Muscle layer of duodenum (tissue), 2 donors: ENCODE measurements around the gene PLCB3.
"Not testable (repeated sequence)": the region's sequence is repeated elsewhere in the genome, so short reads cannot be mapped to it uniquely, and the experiment has no call there.

Experiments
- H3K27ac ChIP-seq: one replicate; pipeline ENCODE4 v1.7.0; 2013; ENCODE audit warnings: mild to moderate bottlenecking, low read length
- H3K27me3 ChIP-seq: one replicate; pipeline ENCODE4 v1.7.0; 2013; ENCODE audit warnings: low read depth, mild to moderate bottlenecking, control low read depth, low read length
- H3K36me3 ChIP-seq, 2 donors: one replicate each; pipeline ENCODE4 v1.7.0; 2013; ENCODE audit warnings: low read length in 2 of 2, control low read depth in 1 of 2, mild to moderate bottlenecking in 1 of 2; ENCODE audit not compliant: insufficient read depth in 2 of 2, control insufficient read depth in 1 of 2
- H3K4me1 ChIP-seq, 2 donors: one replicate each; pipeline ENCODE4 v1.7.0; 2013; ENCODE audit warnings: low read length in 2 of 2, mild to moderate bottlenecking in 2 of 2, control low read depth in 1 of 2, moderate library complexity in 1 of 2; ENCODE audit not compliant: insufficient read depth in 2 of 2, control insufficient read depth in 1 of 2
- H3K4me3 ChIP-seq, 2 donors: one replicate each; pipeline ENCODE4 v1.7.0; 2013; ENCODE audit warnings: low read length in 2 of 2, low read depth in 1 of 2, mild to moderate bottlenecking in 1 of 2
- H3K9me3 ChIP-seq, 2 donors: one replicate each; pipeline ENCODE4 v1.7.0; 2013; ENCODE audit warnings: low read length in 2 of 2, control low read depth in 1 of 2, mild to moderate bottlenecking in 1 of 2; ENCODE audit not compliant: control insufficient read depth in 1 of 2
- donor health status: healthy.

Gene PLCB3

GRCh38 chr11:64239662-64240434 is 11.5 kb upstream of the PLCB3 start:
- Histone ChIP-seq H3K27ac (peak overlapping the region; percentile 99), H3K36me3 (peaks cover 14 to 19% of the 10 kb centered on the region in 2 donors), H3K4me3 (peak overlapping the region; percentile 72 to 93), H3K27me3 (no peaks in the 10 kb centered on the region), H3K4me1 (peaks cover 17 to 35% of the 10 kb centered on the region in 2 donors), H3K9me3 (no peaks in the 10 kb centered on the region)

- Histone ChIP-seq H3K36me3 (peaks cover 14 to 19% of the 10 kb centered on the region in 2 donors), H3K27me3 (no peaks in the 10 kb centered on the region), H3K4me3 (peak within 1 kb of the TSS; percentile 72 to 93), H3K27ac (peak within 1 kb of the TSS; percentile 99), H3K9me3 (no peaks in the 10 kb centered on the region), H3K4me1 (peaks cover 13 to 36% of the 10 kb centered on the region in 2 donors)
Observed at GRCh38 chr11:64240435-64241240, 10.7 kb upstream of the PLCB3 start, which contains the start of gene FKBP2. TSS of gene FKBP2 (plus strand) at chr11:64241095. CDS start at chr11:64242388, 1,293 bp downstream.

DNA sequence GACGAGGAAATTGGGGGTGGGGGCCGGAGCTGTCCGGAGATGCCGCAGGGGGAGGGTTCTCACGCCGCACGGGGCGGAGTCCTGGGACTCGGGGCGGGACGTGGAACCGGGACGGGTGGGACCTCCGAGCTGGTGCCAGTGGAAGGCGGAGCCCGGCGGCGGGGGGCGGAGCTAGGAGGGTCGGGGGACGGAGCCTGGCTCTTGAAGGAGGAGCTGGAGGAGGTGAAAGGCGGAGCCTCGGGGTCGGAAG is 10.2 kb upstream of the PLCB3 start:
- H3K27ac ChIP-seq = peak overlapping the region; percentile 99
- H3K4me3 ChIP-seq = peak overlapping the region; percentile 37 to 93
- peaks cover 14 to 19% of the 10 kb centered on the region in 2 donors for H3K36me3 ChIP-seq
- H3K4me1 ChIP-seq = peaks cover 13 to 38% of the 10 kb centered on the region in 2 donors
- no peaks in the 10 kb centered on the region for H3K27me3 ChIP-seq
- no peaks in the 10 kb centered on the region for H3K9me3 ChIP-seq

GRCh38 chr11:64241491-64242374 is 9.6 kb upstream of the PLCB3 start:
- peaks cover 14 to 19% of the 10 kb centered on the region in 2 donors for H3K36me3 ChIP-seq
- H3K4me1 ChIP-seq = peaks cover 13 to 39% of the 10 kb centered on the region in 2 donors
- peak overlapping the region; percentile 65 to 93 for H3K4me3 ChIP-seq
- no peaks in the 10 kb centered on the region for H3K9me3 ChIP-seq
- H3K27me3 ChIP-seq = no peaks in the 10 kb centered on the region
- peak overlapping the region; percentile 60 for H3K27ac ChIP-seq

- Histone ChIP-seq H3K4me3 (no peak overlapping the region), H3K27me3 (no peaks in the 10 kb centered on the region), H3K4me1 (peaks cover 5 to 49% of the 10 kb centered on the region in 2 donors), H3K9me3 (no peaks in the 10 kb centered on the region), H3K36me3 (peaks cover 6% of the 10 kb centered on the region in 2 donors), H3K27ac (no peak overlapping the region)
Observed at GRCh38 chr11:64243236-64243854, 8.0 kb upstream of the PLCB3 start.

DNA sequence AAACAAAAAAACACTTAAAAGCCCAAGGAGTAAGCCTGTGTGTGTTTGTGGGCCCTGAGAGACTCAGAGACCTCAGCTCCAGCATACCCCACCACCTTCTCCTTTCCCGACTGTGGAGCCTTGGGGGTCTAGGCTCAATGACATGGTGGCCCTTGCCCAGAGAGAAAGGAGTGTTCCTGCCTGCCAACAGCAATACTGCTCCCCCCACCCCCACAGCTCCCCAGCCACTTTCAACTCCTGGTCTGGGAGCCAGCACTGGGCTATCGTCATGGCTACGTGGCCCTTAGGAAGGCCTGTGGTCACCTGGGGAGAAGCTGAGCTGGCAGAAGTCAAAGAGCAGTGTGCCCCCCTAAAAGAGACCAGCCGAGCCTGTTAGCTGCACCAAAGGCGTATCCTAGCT is 7.2 kb upstream of the PLCB3 start:
- Histone ChIP-seq H3K36me3 (no peaks in the 10 kb centered on the region), H3K27ac (no peak overlapping the region), H3K4me1 (peaks cover 5 to 49% of the 10 kb centered on the region in 2 donors), H3K27me3 (no peaks in the 10 kb centered on the region), H3K4me3 (no peak overlapping the region), H3K9me3 (no peaks in the 10 kb centered on the region)

GRCh38 chr11:64244966-64245365 is 6.4 kb upstream of the PLCB3 start:
- H3K27ac ChIP-seq = peak overlapping the region; percentile 88
- peaks cover 5 to 48% of the 10 kb centered on the region in 2 donors for H3K4me1 ChIP-seq
- no peaks in the 10 kb centered on the region for H3K36me3 ChIP-seq
- peak overlapping the region; percentile 68 to 77 for H3K4me3 ChIP-seq
- no peaks in the 10 kb centered on the region for H3K27me3 ChIP-seq
- H3K9me3 ChIP-seq = no peaks in the 10 kb centered on the region

DNA sequence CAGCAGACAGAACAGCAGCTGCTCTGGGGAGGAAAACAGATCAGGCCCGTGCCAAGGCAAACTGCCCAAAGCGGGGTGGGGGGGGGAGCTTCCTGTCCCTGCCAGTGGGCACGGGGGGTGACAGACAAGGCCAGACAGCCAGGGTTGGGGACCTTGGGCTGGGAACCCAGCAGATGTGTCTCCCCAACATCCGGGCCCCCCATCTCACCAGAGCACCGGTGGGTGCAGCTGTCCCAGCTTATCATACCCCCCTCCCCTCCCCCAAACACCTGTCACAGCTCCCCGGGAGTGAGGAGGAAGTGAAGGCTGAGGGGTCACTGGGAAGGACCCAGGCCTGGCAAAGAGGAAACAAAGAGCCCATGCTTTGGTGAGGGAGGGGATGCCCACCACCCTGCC is 5.9 kb upstream of the PLCB3 start:
- Histone ChIP-seq H3K4me1 (peaks cover 5 to 44% of the 10 kb centered on the region in 2 donors), H3K4me3 (peak overlapping the region; percentile 68 to 77), H3K36me3 (no peaks in the 10 kb centered on the region), H3K9me3 (no peaks in the 10 kb centered on the region), H3K27me3 (no peaks in the 10 kb centered on the region), H3K27ac (peak overlapping the region; percentile 88)

DNA sequence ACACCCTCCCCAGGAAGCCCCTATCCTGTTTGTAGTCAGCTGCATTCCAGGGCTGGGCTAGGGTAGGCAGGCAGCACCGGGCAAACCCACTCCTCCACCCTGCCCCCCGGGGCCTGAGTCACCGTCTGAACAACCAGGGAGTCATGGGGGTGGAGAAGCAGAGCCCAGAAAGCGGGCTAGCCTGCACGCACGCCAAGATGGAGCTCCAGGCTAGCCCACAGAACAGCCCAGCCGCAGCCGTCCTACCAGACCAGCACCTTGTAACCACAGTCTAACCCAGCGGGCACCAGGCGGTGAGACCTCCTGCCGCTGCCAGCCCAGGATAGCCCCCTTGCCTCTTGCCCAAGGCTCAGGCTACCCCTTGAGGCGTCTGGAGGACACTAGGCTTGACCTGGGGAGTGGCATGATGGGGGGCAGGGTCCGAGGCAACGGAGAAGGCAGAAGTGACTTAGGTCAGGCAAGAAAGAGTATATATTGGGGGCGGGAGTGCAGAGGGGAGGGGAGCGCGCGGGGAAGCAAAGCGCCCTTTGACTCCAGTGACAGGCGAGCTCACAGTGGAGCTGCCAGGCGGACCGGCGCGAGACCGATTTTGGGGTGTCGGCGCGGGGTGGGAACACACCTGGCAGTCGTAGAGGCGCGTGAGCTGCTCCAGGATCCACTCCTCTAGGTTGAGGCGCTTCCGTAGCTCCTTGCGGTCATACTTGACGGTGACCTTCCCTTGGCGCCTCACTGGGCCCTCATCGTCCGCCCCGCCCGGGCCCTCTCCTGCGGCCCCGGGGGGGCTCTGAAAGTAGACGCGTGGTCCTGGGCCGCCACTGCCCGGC is 5.3 kb upstream of the PLCB3 start:
- peaks cover 8 to 50% of the 10 kb centered on the region in 2 donors for H3K4me1 ChIP-seq
- H3K27ac ChIP-seq = peak overlapping the region; percentile 88
- no peaks in the 10 kb centered on the region for H3K27me3 ChIP-seq

GRCh38 chr11:64246621-64246870 is 4.8 kb upstream of the PLCB3 start:
- peaks cover 8 to 50% of the 10 kb centered on the region in 2 donors for H3K4me1 ChIP-seq
- H3K36me3 ChIP-seq, H3K27me3 ChIP-seq, H3K27ac ChIP-seq, H3K9me3 ChIP-seq: not testable (repeated sequence)
- H3K4me3 ChIP-seq = peak overlapping the region in 1 of 2 donors; percentile 98

More for the DNA sequence above, 5.3 kb upstream of the PLCB3 start:
- H3K4me3 ChIP-seq = peak overlapping the region; percentile 68 to 77
- no peaks in the 10 kb centered on the region for H3K9me3 ChIP-seq
- no peaks in the 10 kb centered on the region for H3K36me3 ChIP-seq
